Hepatocyte (in vitro differentiated cells): Measurements from ENCODE around the gene ECT2.
"Not testable (repeated sequence)": the region's sequence is repeated elsewhere in the genome, so short reads cannot be mapped to it uniquely, and the experiment has no call there.

Experiments
- EZH2 ChIP-seq: fragments of 200-600 bp; sonication (generic); IDR thresholded peaks from 2 replicates; pipeline ENCODE4 v1.6.1; 2016; ENCODE audit warnings: antibody characterized with exemption, mild to moderate bottlenecking, borderline replicate concordance
- TF ChIP-seq, protein P1 (sequence below): fragments of 200-600 bp; sonication (generic); IDR thresholded peaks from 2 replicates; pipeline ENCODE4 v1.5.1; 2016; ENCODE audit warnings: antibody characterized with exemption, mild to moderate bottlenecking; ENCODE audit not compliant: poor library complexity

DNA sequence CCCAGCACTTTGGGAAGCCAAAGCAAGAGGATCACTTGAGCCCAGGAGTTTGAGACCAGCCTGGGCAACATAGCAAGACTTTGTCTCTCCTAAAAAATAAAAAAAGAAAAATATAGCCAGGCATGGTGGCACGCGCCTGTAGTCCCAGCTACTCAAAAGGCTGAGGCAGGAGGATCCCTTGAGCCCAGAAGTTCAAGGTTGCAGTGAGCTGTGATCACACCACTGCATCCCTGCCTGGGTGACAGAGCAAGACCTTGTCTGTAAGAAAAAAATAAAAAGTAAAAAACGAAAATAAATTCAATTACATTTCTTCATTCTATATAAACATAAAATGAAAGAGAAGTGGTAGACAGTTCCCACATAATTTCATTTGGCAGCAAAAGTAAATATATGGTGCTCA lies 47.8 kb upstream of the ECT2 start:
- TF ChIP-seq, protein P1, sequence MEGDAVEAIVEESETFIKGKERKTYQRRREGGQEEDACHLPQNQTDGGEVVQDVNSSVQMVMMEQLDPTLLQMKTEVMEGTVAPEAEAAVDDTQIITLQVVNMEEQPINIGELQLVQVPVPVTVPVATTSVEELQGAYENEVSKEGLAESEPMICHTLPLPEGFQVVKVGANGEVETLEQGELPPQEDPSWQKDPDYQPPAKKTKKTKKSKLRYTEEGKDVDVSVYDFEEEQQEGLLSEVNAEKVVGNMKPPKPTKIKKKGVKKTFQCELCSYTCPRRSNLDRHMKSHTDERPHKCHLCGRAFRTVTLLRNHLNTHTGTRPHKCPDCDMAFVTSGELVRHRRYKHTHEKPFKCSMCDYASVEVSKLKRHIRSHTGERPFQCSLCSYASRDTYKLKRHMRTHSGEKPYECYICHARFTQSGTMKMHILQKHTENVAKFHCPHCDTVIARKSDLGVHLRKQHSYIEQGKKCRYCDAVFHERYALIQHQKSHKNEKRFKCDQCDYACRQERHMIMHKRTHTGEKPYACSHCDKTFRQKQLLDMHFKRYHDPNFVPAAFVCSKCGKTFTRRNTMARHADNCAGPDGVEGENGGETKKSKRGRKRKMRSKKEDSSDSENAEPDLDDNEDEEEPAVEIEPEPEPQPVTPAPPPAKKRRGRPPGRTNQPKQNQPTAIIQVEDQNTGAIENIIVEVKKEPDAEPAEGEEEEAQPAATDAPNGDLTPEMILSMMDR = not testable (repeated sequence)
- TF ChIP-seq EZH2 = not testable (repeated sequence)
